ENCODE results near the gene DOP1A. TPM values are rescaled to one million over a fixed set of nuclear protein-coding genes. Genes with fewer than 3 reads are reported as not detected.

DOP1A gene
- total and polyA plus RNA-seq, 10 donors, result 4.8 to 47.6 (median 26.0) TPM

DNA sequence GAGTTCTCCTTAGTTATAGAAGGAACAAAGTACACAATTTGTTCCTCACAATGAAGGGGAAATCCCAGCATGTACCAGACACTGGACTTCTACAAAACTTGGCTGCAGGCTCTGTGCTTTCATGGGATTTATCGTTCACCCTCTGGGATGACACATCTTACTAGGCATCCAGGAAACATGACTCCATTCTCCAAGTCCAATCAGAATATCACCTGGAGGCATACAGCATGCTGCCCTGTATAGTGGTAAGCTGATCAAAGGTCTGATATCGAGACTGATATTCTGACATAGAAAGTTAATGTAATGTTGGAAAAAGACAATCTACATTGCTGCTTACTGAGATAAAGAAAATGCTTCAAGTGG is 132.4 kb downstream of the DOP1A start:
- WGBS, 5 donors, result 88 to 95% (median 93%) methylated on average over 2 of the region's 2 CpGs
- Histone ChIP-seq H3K9me3 (no peaks in the 10 kb centered on the region), H3K4me3 (no peak overlapping the region), H3K36me3 (peaks cover 0 to 14% (median 0%) of the 10 kb centered on the region in 6 donors), H3K27me3 (replicated peaks in 1 of 7) (no peaks in the 10 kb centered on the region), H3K27ac (no peak overlapping the region), H3K4me1 (peaks cover 0 to 7% (median 3%) of the 10 kb centered on the region in 6 donors)
- intact Hi-C loops (cut with DNase I; ENCODE audit: low total_unique reads), result loop anchor here (10.0 kb wide), 1 partner anchor 125 kb away; no protein-coding TSS in a partner anchor
- TF ChIP-seq POLR2A (IDR thresholded peaks at IDR 0.05) (no peak), POLR2AphosphoS5 (IDR thresholded peaks at IDR 0.05) (no peak)
- TF ChIP-seq, protein P1, sequence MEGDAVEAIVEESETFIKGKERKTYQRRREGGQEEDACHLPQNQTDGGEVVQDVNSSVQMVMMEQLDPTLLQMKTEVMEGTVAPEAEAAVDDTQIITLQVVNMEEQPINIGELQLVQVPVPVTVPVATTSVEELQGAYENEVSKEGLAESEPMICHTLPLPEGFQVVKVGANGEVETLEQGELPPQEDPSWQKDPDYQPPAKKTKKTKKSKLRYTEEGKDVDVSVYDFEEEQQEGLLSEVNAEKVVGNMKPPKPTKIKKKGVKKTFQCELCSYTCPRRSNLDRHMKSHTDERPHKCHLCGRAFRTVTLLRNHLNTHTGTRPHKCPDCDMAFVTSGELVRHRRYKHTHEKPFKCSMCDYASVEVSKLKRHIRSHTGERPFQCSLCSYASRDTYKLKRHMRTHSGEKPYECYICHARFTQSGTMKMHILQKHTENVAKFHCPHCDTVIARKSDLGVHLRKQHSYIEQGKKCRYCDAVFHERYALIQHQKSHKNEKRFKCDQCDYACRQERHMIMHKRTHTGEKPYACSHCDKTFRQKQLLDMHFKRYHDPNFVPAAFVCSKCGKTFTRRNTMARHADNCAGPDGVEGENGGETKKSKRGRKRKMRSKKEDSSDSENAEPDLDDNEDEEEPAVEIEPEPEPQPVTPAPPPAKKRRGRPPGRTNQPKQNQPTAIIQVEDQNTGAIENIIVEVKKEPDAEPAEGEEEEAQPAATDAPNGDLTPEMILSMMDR (IDR thresholded peaks at IDR 0.05 in 8 of 11, conservative IDR thresholded peaks at IDR 0.05 in 3 of 11), result no peak
- no peak for DNase-seq

GRCh38 chr6:83202031-83202430 is 134.6 kb downstream of the DOP1A start:
- WGBS, 5 donors, result 74 to 95% (median 78%) methylated on average over 4 of the region's 4 CpGs
- no peak for TF ChIP-seq POLR2A (IDR thresholded peaks at IDR 0.05)
- intact Hi-C loops (cut with DNase I; ENCODE audit: low total_unique reads), result no loop called here
- Histone ChIP-seq H3K9me3 (no peaks in the 10 kb centered on the region), H3K36me3 (peaks cover 0 to 7% (median 0%) of the 10 kb centered on the region in 6 donors), H3K27me3 (replicated peaks in 1 of 7) (no peaks in the 10 kb centered on the region), H3K4me1 (no peaks in the 10 kb centered on the region), H3K27ac (no peak overlapping the region), H3K4me3 (no peak overlapping the region)
- DNase-seq, result no peak

GRCh38 chr6:83215131-83216047 is 147.9 kb downstream of the DOP1A start:
- no peak overlapping the region for H3K27ac ChIP-seq
- H3K36me3 ChIP-seq, result no peaks in the 10 kb centered on the region
- WGBS, 5 donors, result 34 to 39% (median 35%) methylated on average over 7 of the region's 7 CpGs
- H3K27me3 ChIP-seq (replicated peaks in 1 of 7), result no peaks in the 10 kb centered on the region
- no peaks in the 10 kb centered on the region for H3K9me3 ChIP-seq
- TF ChIP-seq, protein P1 (IDR thresholded peaks at IDR 0.05 in 8 of 11, conservative IDR thresholded peaks at IDR 0.05 in 3 of 11), result peak; percentile 30 to 80 (median 69)
- no peak for TF ChIP-seq POLR2A (IDR thresholded peaks at IDR 0.05)
- peaks cover 0 to 7% (median 0%) of the 10 kb centered on the region in 6 donors for H3K4me1 ChIP-seq
- no peak for DNase-seq
- no peak overlapping the region for H3K4me3 ChIP-seq
- intact Hi-C loops (cut with DNase I; ENCODE audit: low total_unique reads), result no loop called here

DNA sequence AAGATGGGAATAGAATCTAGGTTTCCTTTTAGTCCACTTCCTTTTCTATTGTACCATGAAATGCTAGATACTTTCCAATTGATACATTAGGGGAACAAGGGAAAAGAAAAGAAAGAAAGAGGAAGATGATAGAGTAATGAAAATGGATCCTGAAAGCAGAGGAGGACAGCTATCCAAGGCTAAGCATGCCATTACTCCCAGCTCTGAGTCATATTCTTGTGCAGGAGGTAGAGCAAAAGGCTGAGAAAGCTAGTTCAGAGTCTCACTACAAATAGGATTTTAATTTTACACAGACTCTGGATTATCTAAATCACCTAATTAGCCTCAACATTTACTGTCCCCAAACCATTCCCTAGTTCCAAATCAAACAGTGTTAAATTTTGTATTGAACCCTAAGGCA is 149.3 kb downstream of the DOP1A start:
- Histone ChIP-seq H3K4me1 (peaks cover 0 to 7% (median 0%) of the 10 kb centered on the region in 6 donors), H3K4me3 (no peak overlapping the region), H3K27me3 (replicated peaks in 1 of 7) (no peaks in the 10 kb centered on the region), H3K36me3 (no peaks in the 10 kb centered on the region), H3K9me3 (no peaks in the 10 kb centered on the region), H3K27ac (no peak overlapping the region)
- no peak for DNase-seq
- intact Hi-C loops (cut with DNase I; ENCODE audit: low total_unique reads), result no loop called here
- TF ChIP-seq POLR2AphosphoS5 (IDR thresholded peaks at IDR 0.05) (no peak), POLR2A (IDR thresholded peaks at IDR 0.05) (no peak)
- TF ChIP-seq, protein P1 (IDR thresholded peaks at IDR 0.05 in 8 of 11, conservative IDR thresholded peaks at IDR 0.05 in 3 of 11), result no peak

Other genes starting within 250 kb of the DOP1A start
- 10 to 100 TPM in 3 of 7 donors, 1 to 10 TPM in 4; 6.1 to 20.6 (median 8.8) TPM for gene UBE3D, start 1.8 kb upstream of the DOP1A start, total RNA-seq
- gene UBE3D, start 1.8 kb upstream of the DOP1A start, polyA plus RNA-seq, result 1 to 10 TPM; 3.8 to 5.8 (median 5.1) TPM
- 10 to 100 TPM; 13.2 to 32.9 (median 26.5) TPM for gene PGM3, start 125.6 kb downstream of the DOP1A start, total RNA-seq
- gene PGM3, start 125.6 kb downstream of the DOP1A start, polyA plus RNA-seq, result 1 to 10 TPM; 3.5 to 4.7 (median 4.2) TPM
- 1 to 10 TPM; 1.9 to 4.2 (median 3.8) TPM for gene RWDD2A, start 125.7 kb downstream of the DOP1A start, total RNA-seq
- gene RWDD2A, start 125.7 kb downstream of the DOP1A start, polyA plus RNA-seq, result 1 to 10 TPM; 2.1 to 2.5 (median 2.1) TPM